Neural crest cell (in vitro differentiated cells): ENCODE measurements around the gene CDH5. TPM values are rescaled to one million over a fixed set of nuclear protein-coding genes. Genes with fewer than 3 reads are reported as not detected.
"Not testable (repeated sequence)": the region's sequence is repeated elsewhere in the genome, so short reads cannot be mapped to it uniquely, and the experiment has no call there.

Source experiments
- DNase-seq: peaks from one replicate; pipeline ENCODE4 v3.0.0; 2021; ENCODE audit warnings: low read depth, mixed read lengths, low spot score
- H3K27ac Mint-ChIP-seq: one replicate; pipeline ENCODE4 v1.8.0; 2021; ENCODE audit warnings: mild to moderate bottlenecking, mixed read lengths; ENCODE audit not compliant: unreplicated experiment
- H3K27me3 Mint-ChIP-seq: 2 replicates; pipeline ENCODE4 v1.8.0; 2021; ENCODE audit warnings: low read depth, mild to moderate bottlenecking, mixed read lengths
- H3K36me3 Mint-ChIP-seq: 2 replicates; pipeline ENCODE4 v1.8.0; 2021; ENCODE audit warnings: low read depth, mild to moderate bottlenecking, mixed read lengths
- H3K4me1 Mint-ChIP-seq: 2 replicates; pipeline ENCODE4 v1.8.0; 2021; ENCODE audit warnings: mixed read lengths
- H3K4me3 Mint-ChIP-seq: one replicate; pipeline ENCODE4 v1.8.0; 2021; ENCODE audit warnings: mild to moderate bottlenecking, mixed read lengths
- H3K9me3 Mint-ChIP-seq: 2 replicates; pipeline ENCODE4 v1.8.0; 2021; ENCODE audit warnings: mixed read lengths
- CTCF ChIP-seq: fragments of 200-600 bp; sonication (generic); conservative IDR thresholded peaks from 2 replicates; pipeline ENCODE4 v1.5.0; 2021; ENCODE audit warnings: antibody characterized with exemption, mild to moderate bottlenecking
- total RNA-seq: library from RNA; stranded (reverse); gene quantifications from 2 replicates; pipeline ENCODE4 v1.2.1, GENCODE V29; 2021

The CDH5 gene
- total RNA-seq, 1 donor from 2014 or later, result 0.56 TPM

GRCh38 chr16:66324815-66325515 is 41.5 kb upstream of the CDH5 start:
- Mint-ChIP-seq H3K36me3 (no peaks in the 10 kb centered on the region), H3K4me1 (no peaks in the 10 kb centered on the region), H3K4me3 (no peak overlapping the region), H3K9me3 (no peaks in the 10 kb centered on the region), H3K27ac (no peak overlapping the region), H3K27me3 (peaks cover 21% of the 10 kb centered on the region)
- TF ChIP-seq CTCF, result peak; percentile 28
- DNase-seq, result peak; percentile 26

GRCh38 chr16:66325717-66326376 is 40.6 kb upstream of the CDH5 start:
- Mint-ChIP-seq H3K4me1 (no peaks in the 10 kb centered on the region), H3K36me3 (no peaks in the 10 kb centered on the region), H3K9me3 (no peaks in the 10 kb centered on the region), H3K27me3 (peaks cover 20% of the 10 kb centered on the region), H3K27ac (no peak overlapping the region), H3K4me3 (no peak overlapping the region)
- no peak for TF ChIP-seq CTCF
- DNase-seq, result no peak

GRCh38 chr16:66326991-66327513 is 39.4 kb upstream of the CDH5 start:
- H3K27me3 Mint-ChIP-seq, result peaks cover 12% of the 10 kb centered on the region
- no peaks in the 10 kb centered on the region for H3K4me1 Mint-ChIP-seq
- H3K36me3 Mint-ChIP-seq, result no peaks in the 10 kb centered on the region
- H3K9me3 Mint-ChIP-seq, result peaks cover 3% of the 10 kb centered on the region
- H3K27ac Mint-ChIP-seq, result no peak overlapping the region
- H3K4me3 Mint-ChIP-seq, result no peak overlapping the region
- TF ChIP-seq CTCF, result no peak
- DNase-seq, result no peak

- H3K36me3 Mint-ChIP-seq, result no peaks in the 10 kb centered on the region
- peaks cover 4% of the 10 kb centered on the region for H3K27me3 Mint-ChIP-seq
- H3K4me1 Mint-ChIP-seq, result no peaks in the 10 kb centered on the region
- no peak for DNase-seq
- H3K4me3 Mint-ChIP-seq, result no peak overlapping the region
- no peak overlapping the region for H3K27ac Mint-ChIP-seq
- no peak for TF ChIP-seq CTCF
- H3K9me3 Mint-ChIP-seq, result peaks cover 3% of the 10 kb centered on the region
These were observed 38.2 kb upstream of the CDH5 start for GRCh38 chr16:66328282-66328681.

- peak overlapping the region; percentile 92 for H3K27ac Mint-ChIP-seq
- not testable (repeated sequence) for H3K4me1 Mint-ChIP-seq, H3K9me3 Mint-ChIP-seq, H3K4me3 Mint-ChIP-seq, H3K36me3 Mint-ChIP-seq, DNase-seq, H3K27me3 Mint-ChIP-seq
These were observed 35.0 kb upstream of the CDH5 start for GRCh38 chr16:66331464-66331863.
